HG03095 (cell line): Measurements from ENCODE around the gene C3.
"Not testable (repeated sequence)": the region's sequence is repeated elsewhere in the genome, so short reads cannot be mapped to it uniquely, and the experiment has no call there.

Experiments
- ATAC-seq: cut with Tn5 transposase; IDR thresholded peaks from one replicate; pipeline ENCODE4 v1.9.1; 2021; ENCODE audit warnings: moderate library complexity; ENCODE audit not compliant: unreplicated experiment

The C3 gene

GRCh38 chr19:6693056-6693471 is 27.4 kb downstream of the C3 start:
- no peak for ATAC-seq

- no peak for ATAC-seq
Observed at GRCh38 chr19:6692027-6692426, 28.4 kb downstream of the C3 start.

- no peak for ATAC-seq
Observed at GRCh38 chr19:6691342-6691741, 29.1 kb downstream of the C3 start.

- ATAC-seq: no peak
Observed at GRCh38 chr19:6690160-6690885, 30.1 kb downstream of the C3 start.

- ATAC-seq: no peak
Observed at GRCh38 chr19:6687114-6687513, 33.3 kb downstream of the C3 start.

- no peak for ATAC-seq
Observed at GRCh38 chr19:6686628-6686975, 33.8 kb downstream of the C3 start.

GRCh38 chr19:6685962-6686627 is 34.4 kb downstream of the C3 start:
- no peak for ATAC-seq

- ATAC-seq: no peak
Observed at GRCh38 chr19:6685482-6685881, 35.0 kb downstream of the C3 start.

- no peak for ATAC-seq
Observed at GRCh38 chr19:6683971-6684370, 36.5 kb downstream of the C3 start.

GRCh38 chr19:6682607-6683128 is 37.8 kb downstream of the C3 start:
- no peak for ATAC-seq

GRCh38 chr19:6680141-6680540 is 40.3 kb downstream of the C3 start:
- ATAC-seq: no peak

GRCh38 chr19:6679139-6679538 is 41.3 kb downstream of the C3 start:
- ATAC-seq: no peak

GRCh38 chr19:6678690-6679109 is 41.8 kb downstream of the C3 start:
- ATAC-seq: no peak

GRCh38 chr19:6677883-6678689 is 42.4 kb downstream of the C3 start:
- no peak for ATAC-seq

- no peak for ATAC-seq
Observed at GRCh38 chr19:6677495-6677882, 43.0 kb downstream of the C3 start.

- ATAC-seq: no peak
Observed at GRCh38 chr19:6676288-6676687, 44.2 kb downstream of the C3 start.

GRCh38 chr19:6674868-6675305 is 45.6 kb downstream of the C3 start:
- ATAC-seq: peak; percentile 43

GRCh38 chr19:6674408-6674807 is 46.0 kb downstream of the C3 start:
- not testable (repeated sequence) for ATAC-seq

GRCh38 chr19:6672693-6673290 is 47.7 kb downstream of the C3 start:
- ATAC-seq: no peak

- ATAC-seq: no peak
Observed at GRCh38 chr19:6671960-6672359, 48.5 kb downstream of the C3 start.

- no peak for ATAC-seq
Observed at GRCh38 chr19:6668691-6669090, 51.8 kb downstream of the C3 start.
